Activated CD8-positive, alpha-beta memory T cell treated with anti-CD3 and anti-CD28 coated beads, Interleukin-2, amount 10 ng/mL, durations not matched to agents 7 days and 5 days (primary cell): Measurements from ENCODE around the gene TTPAL. TPM values are rescaled to one million over a fixed set of nuclear protein-coding genes. Genes with fewer than 3 reads are reported as not detected.

ENCODE experiments used
- ATAC-seq: fragments of 150-1000 bp; cut with Tn5 transposase; one replicate; pipeline ENCODE4 v1.10.0; 2021; ENCODE audit warnings: moderate library complexity
- CTCF ChIA-PET: fragments of 350-600 bp; sonication (Branson Sonifier 250); formaldehyde crosslinking; loops from one replicate; lab custom pipeline; 2021; ENCODE audit warnings: antibody characterized with exemption; lab: Charles Lee
- DNase-seq: peaks from one replicate; pipeline ENCODE4 v3.0.0-alpha.2; 2020
- H3K27ac Mint-ChIP-seq: one replicate; pipeline ENCODE4 v1.8.0; 2021; ENCODE audit warnings: mild to moderate bottlenecking, mixed read lengths
- H3K27me3 Mint-ChIP-seq: one replicate; pipeline ENCODE4 v1.8.0; 2021; ENCODE audit warnings: mixed read lengths
- H3K36me3 Mint-ChIP-seq: one replicate; pipeline ENCODE4 v1.8.0; 2021; ENCODE audit warnings: mild to moderate bottlenecking, mixed read lengths
- H3K4me1 Mint-ChIP-seq: one replicate; pipeline ENCODE4 v1.8.0; 2021; ENCODE audit warnings: mixed read lengths
- H3K4me3 Mint-ChIP-seq: one replicate; pipeline ENCODE4 v1.8.0; 2021; ENCODE audit warnings: mild to moderate bottlenecking, moderate library complexity, mixed read lengths
- H3K9me3 Mint-ChIP-seq: one replicate; pipeline ENCODE4 v1.8.0; 2022; ENCODE audit warnings: low read depth, mixed read lengths
- total RNA-seq, 2 experiments: library from RNA; stranded (reverse); gene quantifications; one replicate each; pipeline ENCODE4 v1.2.3, GENCODE V29; 2021

Gene TTPAL
- total RNA-seq, 2 experiments from 2014 or later: 16.5 to 23.9 TPM

- CTCF ChIA-PET: interaction anchor here (0.9 to 3.3 kb wide), 3 partner anchors 12 to 77 kb away, joined by 3 to 9 read pairs (median 4); partner anchors contain the start of gene TTPAL
- Mint-ChIP-seq H3K27me3 (peaks cover 4% of the 10 kb centered on the region), H3K9me3 (no peaks in the 10 kb centered on the region), H3K4me3 (no peak overlapping the region), H3K4me1 (peaks cover 7% of the 10 kb centered on the region), H3K36me3 (no peaks in the 10 kb centered on the region), H3K27ac (no peak overlapping the region)
- DNase-seq (no peak), ATAC-seq (no peak)
Observed at GRCh38 chr20:44532259-44532980, 56.7 kb downstream of the TTPAL start.

- no peak overlapping the region for H3K27ac Mint-ChIP-seq
- H3K4me3 Mint-ChIP-seq: no peak overlapping the region
- DNase-seq (no peak), ATAC-seq (peak; percentile 7)
- H3K36me3 Mint-ChIP-seq: no peaks in the 10 kb centered on the region
- H3K9me3 Mint-ChIP-seq: no peaks in the 10 kb centered on the region
- CTCF ChIA-PET: interaction anchor here (0.9 to 3.3 kb wide), 3 partner anchors 12 to 77 kb away, joined by 3 to 9 read pairs (median 4); partner anchors contain the start of gene TTPAL
- H3K4me1 Mint-ChIP-seq: peaks cover 7% of the 10 kb centered on the region
- H3K27me3 Mint-ChIP-seq: peaks cover 4% of the 10 kb centered on the region
Observed at GRCh38 chr20:44532981-44533331, 57.3 kb downstream of the TTPAL start.

GRCh38 chr20:44533928-44534327 lies 58.3 kb downstream of the TTPAL start:
- CTCF ChIA-PET: interaction anchor here (0.6 to 3.3 kb wide), 2 partner anchors 12 to 76 kb away, joined by 3 to 9 read pairs; partner anchors contain the start of gene SERINC3
- H3K4me1 Mint-ChIP-seq: peaks cover 7% of the 10 kb centered on the region
- no peak overlapping the region for H3K4me3 Mint-ChIP-seq
- H3K9me3 Mint-ChIP-seq: no peaks in the 10 kb centered on the region
- DNase-seq (no peak), ATAC-seq (no peak)
- no peaks in the 10 kb centered on the region for H3K36me3 Mint-ChIP-seq
- no peak overlapping the region for H3K27ac Mint-ChIP-seq
- H3K27me3 Mint-ChIP-seq: peaks cover 4% of the 10 kb centered on the region

- no peaks in the 10 kb centered on the region for H3K9me3 Mint-ChIP-seq
- peaks cover 5% of the 10 kb centered on the region for H3K4me1 Mint-ChIP-seq
- DNase-seq (no peak), ATAC-seq (no peak)
- H3K4me3 Mint-ChIP-seq: no peak overlapping the region
- H3K27ac Mint-ChIP-seq: no peak overlapping the region
- CTCF ChIA-PET: no interaction called here
- H3K36me3 Mint-ChIP-seq: no peaks in the 10 kb centered on the region
- H3K27me3 Mint-ChIP-seq: peaks cover 4% of the 10 kb centered on the region
Observed at GRCh38 chr20:44536175-44536574, 60.5 kb downstream of the TTPAL start.

GRCh38 chr20:44537993-44538392 lies 62.3 kb downstream of the TTPAL start:
- no peak for ATAC-seq
- no peak overlapping the region for H3K4me3 Mint-ChIP-seq
- H3K9me3 Mint-ChIP-seq: no peaks in the 10 kb centered on the region
- CTCF ChIA-PET: interaction anchor here (0.8 to 1.6 kb wide), 2 partner anchors 15 to 71 kb away, joined by 3 to 4 read pairs; no protein-coding TSS in a partner anchor
- peaks cover 4% of the 10 kb centered on the region for H3K27me3 Mint-ChIP-seq
- DNase-seq: no peak
- no peaks in the 10 kb centered on the region for H3K36me3 Mint-ChIP-seq
- H3K4me1 Mint-ChIP-seq: no peaks in the 10 kb centered on the region
- no peak overlapping the region for H3K27ac Mint-ChIP-seq

- DNase-seq (no peak), ATAC-seq (no peak)
- CTCF ChIA-PET: interaction anchor here (1.6 kb wide), 1 partner anchor 11 kb away, joined by 5 read pairs; no protein-coding TSS in a partner anchor
- Mint-ChIP-seq H3K27me3 (peaks cover 4% of the 10 kb centered on the region), H3K9me3 (no peaks in the 10 kb centered on the region), H3K27ac (no peak overlapping the region), H3K4me1 (no peaks in the 10 kb centered on the region), H3K36me3 (no peaks in the 10 kb centered on the region), H3K4me3 (no peak overlapping the region)
Observed at GRCh38 chr20:44540834-44541233, 65.2 kb downstream of the TTPAL start.

- Mint-ChIP-seq H3K27ac (no peak overlapping the region), H3K36me3 (no peaks in the 10 kb centered on the region), H3K27me3 (no peaks in the 10 kb centered on the region), H3K9me3 (no peaks in the 10 kb centered on the region), H3K4me1 (no peaks in the 10 kb centered on the region), H3K4me3 (no peak overlapping the region)
- CTCF ChIA-PET: interaction anchor here (0.6 to 1.6 kb wide), 4 partner anchors 10 to 325 kb away, joined by 3 to 5 read pairs (median 3); no protein-coding TSS in a partner anchor
- ATAC-seq: no peak
- no peak for DNase-seq
Observed at GRCh38 chr20:44541992-44542391, 66.3 kb downstream of the TTPAL start.

GRCh38 chr20:44542890-44543289 lies 67.2 kb downstream of the TTPAL start:
- H3K9me3 Mint-ChIP-seq: no peaks in the 10 kb centered on the region
- no peak for DNase-seq
- no peaks in the 10 kb centered on the region for H3K36me3 Mint-ChIP-seq
- ATAC-seq: no peak
- no peak overlapping the region for H3K4me3 Mint-ChIP-seq
- no peak overlapping the region for H3K27ac Mint-ChIP-seq
- no peaks in the 10 kb centered on the region for H3K4me1 Mint-ChIP-seq
- H3K27me3 Mint-ChIP-seq: no peaks in the 10 kb centered on the region
- CTCF ChIA-PET: interaction anchor here (0.6 to 1.5 kb wide), 3 partner anchors 11 to 141 kb away, joined by 3 read pairs; no protein-coding TSS in a partner anchor

- no peaks in the 10 kb centered on the region for H3K27me3 Mint-ChIP-seq
- H3K4me3 Mint-ChIP-seq: no peak overlapping the region
- H3K36me3 Mint-ChIP-seq: no peaks in the 10 kb centered on the region
- H3K4me1 Mint-ChIP-seq: no peaks in the 10 kb centered on the region
- no peaks in the 10 kb centered on the region for H3K9me3 Mint-ChIP-seq
- CTCF ChIA-PET: interaction anchor here (0.9 kb wide), 1 partner anchor 10 kb away, joined by 3 read pairs; no protein-coding TSS in a partner anchor
- DNase-seq (no peak), ATAC-seq (no peak)
- H3K27ac Mint-ChIP-seq: no peak overlapping the region
Observed at GRCh38 chr20:44543358-44543757, 67.7 kb downstream of the TTPAL start.

Other genes with a start within 250 kb of the TTPAL start
- not detected for gene GDAP1L1, start 228.6 kb upstream of the TTPAL start, total RNA-seq
- 1 to 10 TPM; 2.4 to 2.5 TPM for gene FITM2, start 164.7 kb upstream of the TTPAL start, total RNA-seq
- not detected for gene R3HDML, start 138.8 kb upstream of the TTPAL start, total RNA-seq
- not detected for gene HNF4A, start 120.2 kb upstream of the TTPAL start, total RNA-seq
- gene SERINC3, start 46.2 kb downstream of the TTPAL start, total RNA-seq: 10 to 100 TPM; 50.1 to 64.6 TPM
- gene PKIG, start 106.7 kb downstream of the TTPAL start, total RNA-seq: 1 to 10 TPM; 1.1 to 1.6 TPM
- gene ADA, start 175.8 kb downstream of the TTPAL start, total RNA-seq: 100 to 1,000 TPM in 1 of 2 experiments, 10 to 100 TPM in 1; 81.4 to 114 TPM
- not detected for gene CCN5, start 239.5 kb downstream of the TTPAL start, total RNA-seq